ENCODE data around the gene SPRR4.

- no peak for TF ChIP-seq CTCF (conservative IDR thresholded peaks at IDR 0.05; ENCODE audit: low read length)
- TF ChIP-seq EZH2phosphoT487 (IDR thresholded peaks at IDR 0.05; ENCODE audit: borderline replicate concordance, low read depth, low read length) = no peak
These were observed 5.9 kb upstream of the SPRR4 start for GRCh38 chr1:152964536-152964935.
